HCT116 (cell line): Measurements from ENCODE around the gene CDH23. TPM values are rescaled to one million over a fixed set of nuclear protein-coding genes. Genes with fewer than 3 reads are reported as not detected.

Source experiments
- ATAC-seq: fragments of 200-7000 bp; cut with Tn5 transposase; 2 replicates; pipeline ENCODE4 v1.9.1; 2020; ENCODE audit warnings: mild to moderate bottlenecking, moderate library complexity
- BruUV-seq: library from RNA; stranded (reverse); fragments of 400-500 nt; replicated peaks from 2 replicates; lab custom pipeline; 2021; lab: Mats Ljungman, UMichigan
- CTCF ChIA-PET: fragments of 300-600 bp; sonication (Branson Sonifier 250); formaldehyde crosslinking; loops from one replicate; lab custom pipeline; 2021; ENCODE audit warnings: antibody characterized with exemption; lab: Charles Lee
- POLR2A ChIA-PET: fragments of 300-600, 350-600 bp; sonication (Branson Sonifier 250); formaldehyde crosslinking; loops from one replicate; lab custom pipeline; 2021; ENCODE audit warnings: antibody characterized with exemption; lab: Charles Lee
- RAD21 ChIA-PET, 2 experiments: fragments of 300-600 bp; sonication (Branson Sonifier 250); formaldehyde crosslinking; loops; one replicate each; lab custom pipeline; 2023; ENCODE audit warnings: low total read pairs in 2 of 2; ENCODE audit not compliant: uncharacterized antibody in 2 of 2, unreplicated experiment in 2 of 2, low non-redundant PET in 1 of 2; lab: Charles Lee
- DNase-seq: peaks from one replicate; pipeline ENCODE4 v3.0.0-alpha.2; 2010; ENCODE audit warnings: low read depth, low spot score
- H2AFZ ChIP-seq: fragments of 200-600 bp; shearing (Covaris generic), sonication (generic); 2 replicates; pipeline ENCODE4 v1.6.1; 2017; ENCODE audit warnings: low read depth, mixed run types, mixed read lengths, antibody characterized with exemption, low read length; ENCODE audit not compliant: poor library complexity, severe bottlenecking
- H3K27ac ChIP-seq: 2 replicates; pipeline ENCODE4 v1.5.1; 2012; ENCODE audit warnings: low read depth, low read length
- H3K27me3 ChIP-seq: fragments of 200-600 bp; sonication (generic); 2 replicates; pipeline ENCODE4 v1.6.1; 2016; ENCODE audit warnings: mixed run types, low read length, mixed read lengths; ENCODE audit not compliant: insufficient read depth
- H3K36me3 ChIP-seq, 2 experiments: fragments of 200-500 bp in 1 of 2; fragments of 200-600 bp in 1 of 2; sonication (Bioruptor generic) in 1 of 2; sonication (generic) in 1 of 2; 2 replicates each; pipeline versions ENCODE4 v1.5.1 to v1.6.1; 2014 to 2016; ENCODE audit warnings: low read length in 2 of 2, inconsistent platforms in 1 of 2, mixed read lengths in 1 of 2, mixed run types in 1 of 2; ENCODE audit not compliant: insufficient read depth in 2 of 2, control insufficient read depth in 1 of 2
- H3K4me1 ChIP-seq, 2 experiments: fragments of 200-600 bp in 1 of 2; sonication (generic) in 1 of 2; 2 replicates each; pipeline versions ENCODE4 v1.5.1 to v1.6.1; 2012 to 2017; ENCODE audit warnings: low read length in 2 of 2, inconsistent platforms in 1 of 2, mild to moderate bottlenecking in 1 of 2, mixed read lengths in 1 of 2, mixed run types in 1 of 2, moderate library complexity in 1 of 2; ENCODE audit not compliant: insufficient read depth in 2 of 2, control insufficient read depth in 1 of 2
- H3K4me2 ChIP-seq: fragments of 200-600 bp; sonication (generic); 2 replicates; pipeline ENCODE4 v1.6.1; 2017; ENCODE audit warnings: mixed run types, low read length, mixed read lengths
- H3K4me3 ChIP-seq, 2 experiments: fragments of 200-600 bp in 1 of 2; sonication (generic) in 1 of 2; replicated peaks in 1 of 2; 2 replicates each; pipeline ENCODE4 v1.5.1; 2011 to 2016; ENCODE audit warnings: low read length in 2 of 2, control low read depth in 1 of 2, low read depth in 1 of 2, mild to moderate bottlenecking in 1 of 2, mixed read lengths in 1 of 2, mixed run types in 1 of 2
- H3K79me2 ChIP-seq: fragments of 200-600 bp; sonication (generic); 2 replicates; pipeline ENCODE4 v1.6.1; 2017; ENCODE audit warnings: mild to moderate bottlenecking, mixed run types, low read length, moderate library complexity, mixed read lengths; ENCODE audit not compliant: insufficient read depth
- H3K9ac ChIP-seq: fragments of 200-600 bp; sonication (generic); 2 replicates; pipeline ENCODE4 v1.6.1; 2016; ENCODE audit warnings: low read length, mixed read lengths
- H3K9me2 ChIP-seq: fragments of 200-600 bp; sonication (generic), shearing (Covaris generic); 2 replicates; pipeline ENCODE4 v1.6.1; 2017; ENCODE audit warnings: mixed run types, mild to moderate bottlenecking, moderate library complexity; ENCODE audit not compliant: insufficient read depth
- H3K9me3 ChIP-seq, 2 experiments: fragments of 200-500 bp in 1 of 2; fragments of 200-600 bp in 1 of 2; sonication (Bioruptor generic) in 1 of 2; sonication (generic) in 1 of 2; 2 replicates each; pipeline ENCODE4 v1.6.1; 2014 to 2017; ENCODE audit warnings: low read length in 2 of 2, mixed read lengths in 2 of 2, inconsistent platforms in 1 of 2, low read depth in 1 of 2, mild to moderate bottlenecking in 1 of 2, mixed run types in 1 of 2, moderate library complexity in 1 of 2; ENCODE audit not compliant: control insufficient read depth in 1 of 2, insufficient read depth in 1 of 2
- H4K20me1 ChIP-seq: fragments of 200-600 bp; sonication (generic), shearing (Covaris generic); 2 replicates; pipeline ENCODE4 v1.6.1; 2017; ENCODE audit warnings: mixed run types, mild to moderate bottlenecking, moderate library complexity; ENCODE audit not compliant: insufficient read depth
- CEBPB ChIP-seq: IDR thresholded peaks from 2 replicates; pipeline ENCODE4 v1.6.1; 2012; ENCODE audit warnings: low read depth
- EGR1 ChIP-seq: IDR thresholded peaks from 2 replicates; pipeline ENCODE4 v1.6.1; 2012; ENCODE audit warnings: low read depth
- ELF1 ChIP-seq: IDR thresholded peaks from 2 replicates; pipeline ENCODE4 v1.6.1; 2012; ENCODE audit warnings: low read depth, borderline replicate concordance
- EZH2 ChIP-seq: fragments of 200-600 bp; sonication (generic); IDR thresholded peaks from 2 replicates; pipeline ENCODE4 v1.6.1; 2017; ENCODE audit warnings: antibody characterized with exemption, mixed run types
- EZH2phosphoT487 ChIP-seq: fragments of 200-600 bp; IDR thresholded peaks from 2 replicates; pipeline ENCODE4 v1.6.1; 2018; ENCODE audit warnings: antibody characterized with exemption, borderline replicate concordance
- FOSL1 ChIP-seq: IDR thresholded peaks from 2 replicates; pipeline ENCODE4 v1.6.1; 2012; ENCODE audit warnings: low read depth
- MAX ChIP-seq: IDR thresholded peaks from 2 replicates; pipeline ENCODE4 v1.6.1; 2012
- POLR2A ChIP-seq: IDR thresholded peaks from 2 replicates; pipeline ENCODE4 v1.7.0; 2011; ENCODE audit warnings: borderline replicate concordance; ENCODE audit not compliant: insufficient read depth, insufficient read length; ENCODE audit errors: extremely low read depth
- RAD21 ChIP-seq: IDR thresholded peaks from 2 replicates; pipeline ENCODE4 v1.6.1; 2012; ENCODE audit warnings: low read depth, mild to moderate bottlenecking
- SIN3A ChIP-seq: IDR thresholded peaks from 2 replicates; pipeline ENCODE4 v1.6.1; 2012; ENCODE audit warnings: low read depth
- SP1 ChIP-seq: IDR thresholded peaks from 2 replicates; pipeline ENCODE4 v1.6.1; 2012; ENCODE audit warnings: low read depth
- SRF ChIP-seq: IDR thresholded peaks from 2 replicates; pipeline ENCODE4 v1.6.1; 2012; ENCODE audit warnings: low read depth
- TCF7L2 ChIP-seq: IDR thresholded peaks from 2 replicates; pipeline ENCODE4 v1.7.0; 2011; ENCODE audit warnings: borderline replicate concordance, inconsistent platforms; ENCODE audit not compliant: insufficient read depth, insufficient read length; ENCODE audit errors: extremely low read depth
- ZFX ChIP-seq: fragments of 450-650 bp; IDR thresholded peaks from 2 replicates; pipeline ENCODE4 v1.6.1; 2017
- intact Hi-C: fragments of 100-400 bp; cut with micrococcal nuclease; formaldehyde crosslinking; loops from 2 replicates; pipeline ENCODE4 v1.10.0; 2022
- total RNA-seq: library from RNA; stranded (reverse); gene quantifications from one replicate; pipeline ENCODE4 v1.2.1, GENCODE V29; 2021; ENCODE audit not compliant: unreplicated experiment
- TF ChIP-seq, protein P1 (sequence below): IDR thresholded peaks from 2 replicates; pipeline ENCODE4 v1.6.1; 2012
- TF ChIP-seq, protein P2 (sequence below): IDR thresholded peaks from 2 replicates; pipeline ENCODE4 v1.6.1; 2011; ENCODE audit warnings: mild to moderate bottlenecking, low read length, moderate library complexity; ENCODE audit not compliant: insufficient replicate concordance; ENCODE audit errors: extremely low read depth

The CDH23 gene
- total RNA-seq, 1 experiment from 2014 or later: not detected

DNA sequence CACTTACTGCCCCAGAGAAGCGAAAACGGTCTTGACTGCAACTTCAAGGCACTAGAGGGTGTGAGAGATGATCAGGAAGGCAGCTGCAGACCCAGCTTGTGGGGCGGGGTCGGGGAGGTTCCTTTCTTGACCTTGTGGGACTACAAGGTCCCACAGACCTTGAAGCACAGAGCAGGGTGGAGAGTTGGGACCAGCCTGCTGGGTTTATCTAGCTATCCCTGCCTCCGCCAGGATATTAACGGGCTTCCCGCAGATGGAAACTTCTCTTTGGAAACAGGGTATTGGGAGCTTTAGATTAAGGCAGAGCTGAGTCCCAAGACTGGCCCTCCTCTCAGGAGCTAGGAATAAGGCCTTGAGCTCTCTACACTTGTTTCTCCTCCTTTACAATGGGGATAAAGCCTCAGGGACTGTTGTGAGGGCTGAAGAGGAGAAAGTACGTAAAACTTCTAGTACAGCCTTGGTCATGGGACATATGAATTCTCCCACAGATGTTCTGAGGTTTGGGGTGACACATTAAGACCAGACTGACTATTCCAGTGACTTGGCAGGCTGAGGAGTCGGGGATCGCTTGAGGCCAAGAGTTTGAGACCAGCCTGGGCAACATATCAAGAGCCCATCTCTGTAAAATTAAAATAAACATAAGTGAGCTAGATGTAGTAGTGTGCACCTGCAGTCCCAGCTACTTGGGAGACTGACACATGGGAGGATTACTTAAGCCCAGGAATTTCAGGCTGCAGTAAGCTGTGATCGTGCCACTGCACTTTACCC is 153.2 kb downstream of the CDH23 start:
- ChIA-PET RAD21 (no interaction called here), CTCF (interaction anchor here (1.0 kb wide), 1 partner anchor 20 kb away, joined by 6 read pairs; no protein-coding TSS in a partner anchor), POLR2A (no interaction called here)
- Histone ChIP-seq H3K27me3 (peaks cover 5% of the 10 kb centered on the region; the same call in 1 of the 2 replicates), H4K20me1 (no peaks in the 10 kb centered on the region), H3K9ac (no peak overlapping the region), H3K4me3 (no peak overlapping the region), H3K36me3 (no peaks in the 10 kb centered on the region)
- no TSS peak for BruUV-seq
- ATAC-seq: no peak
- TF ChIP-seq FOSL1 (no peak), EGR1 (no peak), SRF (no peak), SP1 (no peak), POLR2A (no peak), EZH2phosphoT487 (no peak), TCF7L2 (no peak), ZFX (no peak)
- TF ChIP-seq, all 23 proteins: peak for 0
- H3K4me1 ChIP-seq: no peaks in the 10 kb centered on the region
- no peaks in the 10 kb centered on the region for H3K79me2 ChIP-seq
- no peaks in the 10 kb centered on the region for H3K9me2 ChIP-seq
- no peak for DNase-seq
- no peak overlapping the region for H2AFZ ChIP-seq
- no peak overlapping the region for H3K4me2 ChIP-seq
- H3K27ac ChIP-seq: no peak overlapping the region
- intact Hi-C loops: no loop called here
- H3K9me3 ChIP-seq: no peaks in the 10 kb centered on the region

DNA sequence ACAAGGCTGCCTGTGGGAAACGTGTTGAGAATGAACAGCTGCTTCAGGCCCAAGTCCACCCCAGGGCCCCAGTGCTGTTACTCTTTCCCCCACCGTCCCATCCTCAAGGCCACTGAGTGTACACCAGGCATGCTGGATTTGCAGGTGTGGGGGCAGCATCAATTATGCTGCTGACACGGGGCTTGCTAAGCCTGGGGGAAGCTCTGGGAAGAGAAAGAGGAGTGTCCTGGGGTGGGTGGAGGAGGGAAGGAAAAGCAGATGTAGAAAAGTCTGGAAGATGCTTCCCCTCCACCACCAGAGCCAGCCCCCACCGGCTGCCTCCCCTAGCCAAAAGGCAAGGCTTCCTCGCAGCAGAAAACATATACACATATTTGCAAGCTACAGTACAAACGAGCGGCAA is 153.9 kb downstream of the CDH23 start:
- ChIA-PET CTCF (interaction anchor here (1.0 kb wide), 1 partner anchor 19 kb away, joined by 6 read pairs; no protein-coding TSS in a partner anchor), POLR2A (no interaction called here), RAD21 (no interaction called here)
- H3K9me2 ChIP-seq: no peaks in the 10 kb centered on the region
- no peak overlapping the region for H3K9ac ChIP-seq
- H3K27ac ChIP-seq: no peak overlapping the region
- peaks cover 5% of the 10 kb centered on the region; the same call in 1 of the 2 replicates for H3K27me3 ChIP-seq
- no peak for DNase-seq
- ATAC-seq: no peak
- no peak overlapping the region for H3K4me2 ChIP-seq
- H3K9me3 ChIP-seq: no peaks in the 10 kb centered on the region
- H3K36me3 ChIP-seq: no peaks in the 10 kb centered on the region
- no peaks in the 10 kb centered on the region for H3K79me2 ChIP-seq
- H3K4me3 ChIP-seq: no peak overlapping the region
- no peaks in the 10 kb centered on the region for H4K20me1 ChIP-seq
- intact Hi-C loops: no loop called here
- no peaks in the 10 kb centered on the region for H3K4me1 ChIP-seq
- BruUV-seq: no TSS peak
- no peak overlapping the region for H2AFZ ChIP-seq
- no peak for TF ChIP-seq EZH2phosphoT487
- TF ChIP-seq POLR2A: no peak
- TF ChIP-seq ELF1: no peak
- TF ChIP-seq MAX: no peak
- no peak for TF ChIP-seq SIN3A
- TF ChIP-seq, protein P1, sequence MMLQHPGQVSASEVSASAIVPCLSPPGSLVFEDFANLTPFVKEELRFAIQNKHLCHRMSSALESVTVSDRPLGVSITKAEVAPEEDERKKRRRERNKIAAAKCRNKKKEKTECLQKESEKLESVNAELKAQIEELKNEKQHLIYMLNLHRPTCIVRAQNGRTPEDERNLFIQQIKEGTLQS: no peak
- TF ChIP-seq EZH2: no peak
- TF ChIP-seq RAD21: no peak
- TF ChIP-seq EGR1: no peak
- no peak for TF ChIP-seq CEBPB
- TF ChIP-seq, protein P2, sequence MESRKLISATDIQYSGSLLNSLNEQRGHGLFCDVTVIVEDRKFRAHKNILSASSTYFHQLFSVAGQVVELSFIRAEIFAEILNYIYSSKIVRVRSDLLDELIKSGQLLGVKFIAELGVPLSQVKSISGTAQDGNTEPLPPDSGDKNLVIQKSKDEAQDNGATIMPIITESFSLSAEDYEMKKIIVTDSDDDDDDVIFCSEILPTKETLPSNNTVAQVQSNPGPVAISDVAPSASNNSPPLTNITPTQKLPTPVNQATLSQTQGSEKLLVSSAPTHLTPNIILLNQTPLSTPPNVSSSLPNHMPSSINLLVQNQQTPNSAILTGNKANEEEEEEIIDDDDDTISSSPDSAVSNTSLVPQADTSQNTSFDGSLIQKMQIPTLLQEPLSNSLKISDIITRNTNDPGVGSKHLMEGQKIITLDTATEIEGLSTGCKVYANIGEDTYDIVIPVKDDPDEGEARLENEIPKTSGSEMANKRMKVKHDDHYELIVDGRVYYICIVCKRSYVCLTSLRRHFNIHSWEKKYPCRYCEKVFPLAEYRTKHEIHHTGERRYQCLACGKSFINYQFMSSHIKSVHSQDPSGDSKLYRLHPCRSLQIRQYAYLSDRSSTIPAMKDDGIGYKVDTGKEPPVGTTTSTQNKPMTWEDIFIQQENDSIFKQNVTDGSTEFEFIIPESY: no peak
